ENCODE data around the gene SETD4.

The SETD4 gene

GRCh38 chr21:35993875-35994490 is 66.3 kb downstream of the SETD4 start:
- TF ChIP-seq CTCF (conservative IDR thresholded peaks at IDR 0.05; ENCODE audit: low read depth, low read length), result no peak
- no peak for DNase-seq (ENCODE audit: low read depth)
- no peak overlapping the region for H3K4me3 ChIP-seq (ENCODE audit: low read depth, low read length)

GRCh38 chr21:35991131-35991530 is 69.2 kb downstream of the SETD4 start:
- no peak for DNase-seq (ENCODE audit: low read depth)
- no peak overlapping the region for H3K4me3 ChIP-seq (ENCODE audit: low read depth, low read length)
- TF ChIP-seq CTCF (conservative IDR thresholded peaks at IDR 0.05; ENCODE audit: low read depth, low read length), result no peak

- TF ChIP-seq CTCF (conservative IDR thresholded peaks at IDR 0.05; ENCODE audit: low read depth, low read length), result no peak
- DNase-seq (ENCODE audit: low read depth), result no peak
- H3K4me3 ChIP-seq (ENCODE audit: low read depth, low read length), result no peak overlapping the region
Measured at GRCh38 chr21:35990609-35991008, 69.7 kb downstream of the SETD4 start.

GRCh38 chr21:35989138-35989735 is 71.1 kb downstream of the SETD4 start:
- DNase-seq (ENCODE audit: low read depth), result no peak
- no peak overlapping the region for H3K4me3 ChIP-seq (ENCODE audit: low read depth, low read length)
- TF ChIP-seq CTCF (conservative IDR thresholded peaks at IDR 0.05; ENCODE audit: low read depth, low read length), result no peak

GRCh38 chr21:35988416-35989137 is 71.7 kb downstream of the SETD4 start:
- TF ChIP-seq CTCF (conservative IDR thresholded peaks at IDR 0.05; ENCODE audit: low read depth, low read length), result no peak
- DNase-seq (ENCODE audit: low read depth), result no peak
- H3K4me3 ChIP-seq (ENCODE audit: low read depth, low read length), result no peak overlapping the region

GRCh38 chr21:35987475-35987874 is 72.9 kb downstream of the SETD4 start:
- TF ChIP-seq CTCF (conservative IDR thresholded peaks at IDR 0.05; ENCODE audit: low read depth, low read length), result no peak
- no peak for DNase-seq (ENCODE audit: low read depth)
- no peak overlapping the region for H3K4me3 ChIP-seq (ENCODE audit: low read depth, low read length)
